NCI-H2107 treated with DMSO at 0.1 percent for 48 hours (cell line): Measurements from ENCODE around the gene SKOR1.

Source experiments
- DNase-seq: peaks from one replicate; lab custom pipeline; 2025; ENCODE audit not compliant: unreplicated experiment; lab: John Stamatoyannopoulos, UW

SKOR1 gene

DNA sequence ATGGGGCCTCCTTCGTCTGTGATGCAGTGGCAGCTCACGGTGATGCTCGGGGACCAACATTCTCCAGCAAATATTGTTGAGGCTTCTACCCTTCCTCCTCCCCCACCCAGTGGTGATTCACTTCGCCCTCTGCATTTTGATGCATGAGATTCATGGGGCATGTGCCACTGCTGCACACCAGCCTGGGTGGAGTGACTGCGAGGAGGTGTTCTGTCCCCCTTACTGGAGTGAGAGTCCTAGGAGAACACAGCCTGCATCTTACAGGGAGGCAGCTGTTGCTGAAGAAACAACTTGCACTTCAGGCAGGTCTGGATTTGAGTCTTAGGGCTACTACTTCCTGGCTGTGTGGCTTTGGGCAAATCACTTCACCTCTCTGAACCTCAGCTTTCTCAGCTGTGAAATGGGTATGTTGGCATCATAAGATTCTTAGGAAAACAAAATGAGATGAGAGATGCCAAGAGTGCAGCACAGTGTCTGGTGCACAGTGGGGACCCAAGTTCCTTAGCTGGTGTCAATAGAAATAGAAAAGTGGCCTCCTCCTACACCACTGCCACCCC is 10.2 kb upstream of the SKOR1 start:
- DNase-seq = no peak

DNA sequence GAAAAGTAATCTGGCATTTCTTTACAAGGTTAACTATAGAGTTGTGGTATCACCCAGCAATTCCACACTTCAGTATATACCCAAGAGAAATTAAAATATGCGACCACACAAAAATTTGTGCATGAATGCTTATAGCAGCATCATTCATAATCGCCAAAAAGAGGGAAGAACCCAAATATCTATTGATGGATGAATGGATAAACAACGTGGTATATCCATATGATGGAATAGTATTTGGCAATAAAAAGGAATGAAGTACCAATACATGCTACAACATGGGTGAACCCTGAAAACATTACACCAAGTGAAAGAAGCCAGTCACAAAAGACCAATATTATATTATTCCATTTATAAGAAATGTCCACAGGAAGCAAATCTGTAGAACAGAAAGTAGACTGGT is 8.6 kb upstream of the SKOR1 start:
- DNase-seq = no peak

DNA sequence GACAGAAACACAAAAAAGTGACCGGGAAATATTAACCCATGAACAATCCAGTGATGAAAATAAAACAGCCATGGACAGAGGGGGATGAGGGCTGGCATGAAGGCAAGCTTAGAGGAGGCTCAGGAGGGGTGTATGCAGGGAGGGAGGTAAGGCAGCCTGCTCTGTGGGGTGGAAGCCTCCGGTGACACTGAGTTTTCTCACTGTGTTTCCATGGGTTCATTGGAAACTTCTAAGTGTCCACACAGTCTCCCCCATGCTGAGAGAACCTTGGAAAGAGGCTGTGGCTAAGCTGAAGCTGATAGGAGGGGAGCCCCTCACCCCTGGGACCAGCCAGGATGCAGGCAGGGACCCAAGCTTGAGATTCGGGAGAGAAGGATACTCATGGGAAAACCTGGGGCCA is 6.8 kb upstream of the SKOR1 start:
- DNase-seq = no peak

DNA sequence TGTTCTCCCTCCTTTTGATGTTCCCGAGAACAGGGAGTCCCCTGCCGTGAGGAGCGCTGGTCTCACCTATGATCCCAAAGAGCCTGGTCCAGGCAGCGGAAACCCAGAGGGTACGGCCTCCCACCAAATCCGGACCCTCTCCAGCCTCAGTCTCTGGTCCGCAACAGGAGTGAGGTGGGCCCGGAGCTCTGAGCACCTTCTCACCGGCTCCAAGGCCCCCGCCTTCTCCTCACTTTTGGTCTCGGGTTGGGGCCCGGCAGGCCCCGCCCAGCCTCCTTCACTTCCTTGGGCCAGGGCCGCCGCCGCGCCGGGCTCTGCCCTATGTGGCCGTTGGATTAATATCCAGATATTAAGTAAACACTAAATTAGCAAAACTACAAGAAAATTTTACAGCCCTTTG is 5.7 kb upstream of the SKOR1 start:
- no peak for DNase-seq

DNA sequence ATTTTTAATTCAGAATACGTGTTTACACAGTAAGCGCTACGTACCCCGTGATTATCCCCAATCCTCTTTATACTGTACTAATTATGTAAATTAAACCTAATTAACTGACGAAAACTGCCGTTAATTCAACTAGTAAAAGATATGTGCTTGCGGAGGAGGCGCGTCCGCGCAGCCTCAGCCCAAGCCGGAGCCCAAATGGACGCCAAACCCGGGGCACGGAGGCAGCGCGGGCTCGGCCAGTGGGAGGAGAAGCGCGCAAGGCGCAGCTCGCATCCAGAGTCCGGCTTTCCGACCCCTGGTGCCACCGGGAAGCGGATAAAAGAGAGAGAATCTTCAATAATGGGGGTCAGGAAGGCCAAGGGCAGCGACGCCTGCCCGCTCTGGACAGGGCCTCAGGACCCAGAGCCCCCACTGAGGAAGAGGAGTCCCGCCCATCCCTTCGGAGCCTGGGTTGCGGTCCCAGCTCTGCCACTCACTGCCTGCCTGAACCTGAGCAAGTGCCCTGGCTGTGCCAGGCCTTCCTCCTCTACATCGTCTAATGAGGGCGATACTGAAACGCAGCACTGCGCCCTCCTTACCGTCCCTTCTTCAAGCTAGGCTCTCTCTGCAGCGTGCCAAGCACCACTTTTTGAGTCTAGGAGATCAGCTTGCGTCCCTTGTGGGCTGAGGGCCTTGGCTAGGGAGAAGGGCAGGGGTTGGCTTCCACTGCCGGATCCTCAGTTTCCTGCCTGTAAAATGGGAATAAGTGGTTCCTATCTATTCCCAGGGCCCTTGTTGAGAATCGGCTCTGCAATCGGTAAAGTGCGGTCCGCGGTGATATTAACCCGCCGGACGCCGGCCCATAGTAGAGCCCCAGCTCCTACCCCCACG is 5.0 kb upstream of the SKOR1 start:
- no peak for DNase-seq

DNA sequence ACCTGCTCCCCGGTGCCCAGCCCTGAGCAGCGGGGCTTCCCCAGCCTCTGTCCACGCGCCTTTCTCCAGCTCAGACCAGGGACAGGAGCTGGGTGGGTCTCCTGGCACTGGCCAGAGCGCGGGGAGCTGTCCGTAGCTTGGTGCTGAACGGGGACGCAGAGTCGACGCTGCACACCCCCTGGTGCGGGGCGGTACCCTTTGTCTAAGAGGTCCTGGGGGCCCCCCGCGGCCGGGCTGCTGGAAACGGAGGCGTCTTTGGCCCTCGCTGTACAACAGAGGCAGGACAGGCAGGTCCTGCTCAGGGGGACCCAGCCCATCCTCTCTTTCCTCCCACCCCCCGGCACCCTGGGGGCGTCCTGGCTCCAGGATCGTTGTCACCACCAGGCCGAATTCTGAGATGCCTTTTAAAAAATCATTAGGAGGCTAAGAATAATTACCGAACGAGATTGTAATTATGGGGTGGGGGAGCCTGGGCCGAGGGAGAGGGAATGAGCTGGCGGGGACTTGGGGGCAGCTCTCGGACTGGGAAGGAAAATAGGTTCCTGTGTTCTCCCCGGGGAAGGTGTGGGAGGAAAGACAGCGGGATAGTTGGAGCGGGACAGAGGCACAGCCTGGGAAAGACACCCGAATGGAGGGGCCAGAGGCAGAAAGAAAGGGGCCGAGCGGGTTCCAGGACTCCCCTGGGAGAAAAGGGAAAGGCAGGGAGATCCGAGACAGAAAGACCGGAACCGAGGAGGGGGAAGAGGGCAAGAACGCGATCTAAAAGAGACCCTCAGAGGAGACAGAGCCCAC is 4.1 kb upstream of the SKOR1 start:
- DNase-seq = no peak

DNA sequence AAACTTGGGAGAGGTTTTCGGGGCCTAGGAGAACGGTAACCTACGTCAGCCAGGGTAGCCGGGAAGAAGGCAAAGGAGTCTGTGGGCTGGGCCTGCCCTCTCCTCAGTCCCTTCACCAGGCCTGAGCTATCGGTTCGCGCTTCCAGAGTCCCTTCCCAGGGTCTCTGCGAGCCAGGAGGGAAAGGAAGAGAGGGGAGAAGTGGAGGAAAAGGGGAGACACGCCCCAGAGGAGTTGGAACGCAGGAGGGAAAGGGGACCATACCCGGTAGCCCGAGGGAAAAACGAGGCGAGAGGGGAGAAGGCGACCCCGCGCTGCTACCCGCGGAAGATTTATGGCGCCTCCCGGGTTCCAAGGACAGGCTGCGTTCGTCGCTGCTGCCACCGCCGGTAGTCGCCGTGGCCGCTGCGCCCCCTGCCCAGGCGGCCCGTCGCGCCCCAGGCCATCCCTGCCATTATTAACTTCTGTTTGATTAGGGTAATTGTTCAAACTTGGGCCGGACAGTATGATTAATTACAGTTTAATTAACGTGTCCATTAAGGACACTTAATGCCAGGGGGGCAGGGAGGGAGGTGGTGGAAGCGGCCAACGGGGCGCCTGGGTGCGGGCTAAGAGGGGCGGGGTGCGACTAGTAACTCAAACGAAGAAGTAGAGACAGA is 3.4 kb upstream of the SKOR1 start:
- no peak for DNase-seq

DNA sequence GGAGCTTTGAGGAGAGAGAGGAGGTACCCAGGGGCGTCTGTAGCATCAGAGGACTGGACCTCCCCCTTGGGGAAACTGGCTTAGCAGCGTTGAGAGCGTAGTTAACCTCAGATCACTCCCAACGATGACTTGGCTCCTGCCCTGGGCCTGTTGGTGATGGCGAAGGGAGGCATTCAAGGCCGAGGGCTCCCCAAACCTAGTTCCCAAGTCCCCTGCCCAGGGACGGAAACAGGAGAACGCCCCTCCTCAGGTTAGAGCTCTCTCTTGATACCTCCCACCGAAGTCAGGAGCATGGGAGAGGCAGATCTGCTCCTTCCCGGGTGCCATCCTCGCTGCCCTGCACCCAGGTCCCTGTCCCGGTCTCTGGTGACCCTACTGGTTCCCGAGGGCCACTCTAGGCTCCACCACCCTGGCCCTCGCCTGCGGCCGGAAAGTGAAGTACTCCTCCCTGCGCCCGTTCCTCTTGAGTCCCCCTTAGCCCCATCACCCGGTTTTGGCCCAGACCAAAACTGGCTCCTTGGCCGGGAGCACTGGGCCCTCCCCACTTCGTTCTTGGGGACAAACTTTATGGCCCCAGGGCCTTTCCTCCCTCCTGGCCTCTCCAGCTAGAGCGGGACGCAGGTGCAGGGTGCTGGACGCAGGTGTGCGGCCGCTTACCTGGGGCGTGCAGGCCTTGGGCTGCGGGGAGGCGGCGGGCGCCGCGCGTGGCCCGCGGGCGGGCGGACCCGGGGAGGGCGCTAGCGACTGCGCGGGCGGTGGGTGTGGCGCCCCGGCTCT is 2.6 kb upstream of the SKOR1 start:
- no peak for DNase-seq

DNA sequence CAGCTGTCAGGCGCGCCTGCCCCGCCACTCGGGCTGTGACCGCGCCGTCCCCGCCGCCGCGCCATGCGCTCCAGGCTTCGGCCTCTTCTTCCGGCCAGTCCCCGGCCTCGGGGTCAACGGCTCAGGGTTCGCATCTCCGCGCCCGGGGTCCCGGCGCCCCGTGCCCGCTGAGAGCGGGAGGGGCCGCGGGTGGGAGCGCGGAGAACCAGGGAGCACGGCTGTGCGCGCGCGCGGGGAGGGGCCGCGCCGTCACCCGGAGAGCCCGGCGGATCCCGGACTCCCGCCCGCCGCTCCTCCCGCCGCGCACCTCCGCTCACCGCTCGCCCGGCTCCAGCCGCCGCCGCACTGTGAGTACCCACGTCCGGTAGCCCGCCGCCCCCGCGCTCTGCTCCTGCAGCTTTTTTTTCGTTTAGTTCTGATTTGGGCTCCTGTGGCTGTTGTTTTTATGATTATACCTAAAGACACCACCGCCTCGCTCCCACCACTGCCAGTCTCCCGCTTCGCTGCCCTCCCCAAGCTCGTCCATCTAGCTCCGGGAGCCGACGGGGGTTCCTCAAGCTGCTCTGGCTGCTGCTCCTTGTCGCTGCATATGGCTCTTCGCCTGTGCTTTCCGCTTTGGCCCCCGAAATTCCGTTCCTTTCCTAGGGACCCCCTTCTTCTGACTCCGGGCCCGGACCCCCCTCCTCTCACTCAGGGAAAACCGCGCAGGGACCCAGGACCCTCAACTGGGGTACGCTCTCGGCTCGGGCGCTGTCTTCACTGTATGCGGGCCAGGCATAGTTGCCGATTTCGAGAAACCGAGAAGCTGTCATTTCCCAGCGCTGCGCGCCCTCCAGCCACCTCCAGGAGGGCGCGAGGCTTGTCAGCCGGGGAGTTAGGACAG is 1.8 kb upstream of the SKOR1 start:
- no peak for DNase-seq

DNA sequence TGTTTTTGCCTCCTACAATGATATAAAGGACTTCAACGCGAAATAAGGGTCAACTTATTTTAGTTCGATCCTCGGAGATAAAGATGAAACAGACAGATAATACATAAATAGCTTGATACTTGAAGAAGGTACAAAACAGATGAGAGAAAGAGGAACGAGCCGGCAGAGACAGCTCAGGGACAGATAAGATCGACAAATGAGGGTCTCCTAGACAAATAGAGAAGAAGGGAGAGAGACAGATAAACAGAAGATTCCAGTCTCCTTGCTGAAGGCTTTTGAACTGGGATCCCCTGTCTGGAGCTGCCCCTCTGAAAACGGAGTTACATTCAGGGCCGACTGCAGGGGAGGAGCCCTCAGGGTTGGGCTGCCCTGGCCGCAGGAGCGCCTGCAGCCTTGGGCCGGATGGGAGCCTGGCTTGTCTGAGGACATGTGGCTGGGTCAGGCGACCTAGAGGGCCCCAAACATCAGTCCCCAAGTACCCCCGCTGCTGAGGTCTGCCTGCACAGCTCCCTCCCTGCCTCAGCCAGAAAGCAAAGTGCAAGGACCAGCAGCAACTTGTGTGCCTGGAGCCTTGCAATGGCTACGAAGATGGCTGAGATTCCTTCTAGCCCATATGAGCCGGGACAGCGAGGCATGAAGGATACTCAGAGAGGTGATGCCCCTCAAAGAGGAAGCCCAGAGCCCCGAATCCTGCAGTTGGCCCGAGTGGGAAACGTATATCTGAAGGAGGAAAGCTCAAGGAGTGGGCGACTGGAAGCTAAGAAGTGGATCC is 926 bp upstream of the SKOR1 start:
- no peak for DNase-seq

DNA sequence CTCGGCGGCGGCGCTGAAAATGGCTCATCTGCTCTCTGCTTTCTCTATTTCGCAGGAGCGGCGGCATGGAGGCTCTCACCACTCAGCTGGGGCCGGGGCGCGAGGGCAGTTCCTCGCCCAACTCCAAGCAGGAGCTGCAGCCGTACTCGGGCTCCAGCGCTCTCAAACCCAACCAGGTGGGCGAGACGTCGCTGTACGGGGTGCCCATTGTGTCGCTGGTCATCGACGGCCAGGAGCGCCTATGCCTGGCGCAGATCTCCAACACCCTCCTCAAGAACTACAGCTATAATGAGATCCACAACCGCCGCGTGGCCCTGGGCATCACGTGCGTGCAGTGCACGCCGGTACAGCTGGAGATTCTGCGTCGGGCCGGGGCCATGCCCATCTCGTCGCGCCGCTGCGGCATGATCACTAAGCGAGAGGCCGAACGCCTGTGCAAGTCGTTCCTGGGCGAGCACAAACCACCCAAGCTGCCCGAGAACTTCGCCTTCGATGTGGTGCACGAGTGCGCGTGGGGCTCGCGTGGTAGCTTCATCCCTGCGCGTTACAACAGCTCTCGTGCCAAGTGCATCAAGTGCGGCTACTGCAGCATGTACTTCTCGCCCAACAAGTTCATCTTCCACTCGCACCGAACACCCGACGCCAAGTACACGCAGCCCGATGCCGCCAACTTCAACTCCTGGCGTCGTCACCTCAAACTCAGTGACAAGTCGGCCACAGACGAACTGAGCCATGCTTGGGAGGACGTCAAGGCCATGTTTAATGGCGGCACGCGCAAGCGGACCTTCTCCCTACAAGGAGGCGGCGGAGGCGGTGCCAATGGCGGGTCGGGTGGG is 790 bp downstream of the SKOR1 start:
- no peak for DNase-seq

DNA sequence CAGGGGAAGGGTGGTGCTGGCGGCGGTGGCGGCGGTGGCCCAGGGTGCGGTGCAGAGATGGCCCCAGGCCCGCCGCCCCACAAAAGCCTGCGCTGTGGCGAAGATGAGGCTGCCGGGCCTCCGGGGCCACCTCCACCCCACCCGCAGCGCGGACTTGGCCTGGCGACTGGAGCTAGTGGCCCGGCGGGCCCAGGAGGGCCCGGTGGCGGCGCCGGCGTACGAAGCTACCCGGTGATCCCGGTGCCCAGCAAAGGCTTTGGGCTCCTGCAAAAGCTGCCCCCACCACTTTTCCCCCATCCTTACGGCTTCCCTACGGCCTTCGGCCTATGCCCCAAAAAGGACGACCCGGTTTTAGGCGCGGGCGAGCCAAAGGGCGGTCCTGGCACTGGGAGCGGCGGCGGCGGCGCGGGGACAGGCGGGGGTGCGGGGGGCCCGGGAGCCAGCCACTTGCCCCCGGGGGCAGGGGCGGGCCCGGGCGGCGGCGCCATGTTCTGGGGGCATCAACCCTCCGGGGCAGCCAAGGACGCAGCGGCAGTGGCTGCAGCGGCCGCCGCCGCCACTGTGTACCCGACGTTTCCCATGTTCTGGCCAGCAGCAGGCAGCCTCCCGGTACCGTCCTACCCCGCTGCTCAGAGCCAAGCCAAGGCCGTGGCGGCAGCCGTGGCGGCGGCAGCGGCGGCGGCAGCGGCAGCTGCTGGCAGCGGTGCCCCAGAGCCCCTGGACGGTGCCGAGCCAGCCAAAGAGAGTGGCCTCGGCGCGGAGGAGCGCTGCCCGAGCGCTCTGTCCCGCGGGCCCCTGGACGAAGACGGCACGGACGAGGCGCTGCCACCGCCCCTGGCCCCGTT is 1.6 kb downstream of the SKOR1 start:
- DNase-seq = no peak

DNA sequence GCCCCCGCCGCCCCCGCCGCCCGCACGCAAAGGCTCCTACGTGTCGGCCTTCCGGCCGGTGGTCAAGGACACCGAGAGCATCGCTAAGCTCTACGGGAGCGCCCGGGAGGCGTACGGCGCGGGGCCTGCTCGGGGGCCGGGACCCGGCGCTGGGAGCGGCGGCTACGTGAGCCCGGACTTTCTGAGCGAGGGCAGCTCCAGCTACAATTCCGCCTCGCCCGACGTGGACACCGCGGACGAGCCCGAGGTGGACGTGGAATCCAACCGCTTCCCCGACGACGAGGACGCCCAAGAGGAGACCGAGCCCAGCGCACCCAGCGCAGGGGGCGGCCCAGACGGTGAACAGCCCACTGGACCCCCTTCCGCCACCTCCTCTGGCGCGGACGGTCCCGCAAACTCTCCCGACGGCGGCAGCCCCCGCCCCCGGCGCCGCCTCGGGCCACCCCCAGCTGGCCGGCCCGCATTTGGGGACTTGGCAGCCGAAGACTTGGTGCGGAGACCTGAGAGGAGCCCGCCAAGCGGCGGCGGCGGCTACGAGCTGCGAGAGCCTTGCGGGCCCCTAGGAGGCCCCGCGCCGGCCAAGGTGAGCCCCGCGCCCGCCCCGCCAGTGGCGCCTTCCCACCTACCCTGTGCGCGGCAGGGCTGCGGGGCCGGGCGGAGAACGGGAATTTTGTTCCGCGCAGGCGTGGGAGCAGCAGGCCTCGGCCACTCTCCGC is 2.4 kb downstream of the SKOR1 start:
- no peak for DNase-seq

DNA sequence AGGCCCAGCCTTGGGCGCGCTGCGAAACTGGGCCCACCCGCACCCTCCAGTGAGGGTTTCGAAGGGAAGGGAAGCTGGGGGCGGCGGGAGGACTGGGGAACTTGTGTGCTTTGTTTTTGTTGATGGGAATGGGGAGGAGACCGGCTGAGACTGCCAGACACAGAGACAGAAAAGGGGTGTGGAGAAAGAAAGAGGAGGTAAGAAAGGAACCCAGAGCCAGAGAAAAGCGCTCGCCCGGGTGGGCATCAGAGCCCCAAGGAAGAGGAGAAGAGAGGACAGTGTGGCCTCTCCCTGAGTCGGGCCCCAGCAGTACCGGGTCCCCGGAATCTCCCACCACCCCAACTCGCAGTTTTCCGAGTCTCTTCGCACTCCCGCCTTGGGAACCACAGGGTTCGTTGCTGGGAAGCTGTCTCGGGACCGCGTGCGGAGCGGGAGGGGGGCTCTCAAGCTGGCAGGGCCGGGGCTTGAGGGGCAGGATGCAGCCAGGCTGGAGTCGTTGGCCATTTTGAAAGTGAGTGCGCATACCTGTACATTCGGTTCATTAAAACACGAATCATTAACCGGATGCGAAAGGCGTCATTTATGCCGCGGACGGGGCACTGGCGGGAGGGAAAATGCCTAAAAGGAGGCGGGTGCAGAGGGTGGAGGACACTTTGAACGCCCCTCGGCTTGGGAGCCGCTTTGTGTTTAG is 3.1 kb downstream of the SKOR1 start:
- no peak for DNase-seq

DNA sequence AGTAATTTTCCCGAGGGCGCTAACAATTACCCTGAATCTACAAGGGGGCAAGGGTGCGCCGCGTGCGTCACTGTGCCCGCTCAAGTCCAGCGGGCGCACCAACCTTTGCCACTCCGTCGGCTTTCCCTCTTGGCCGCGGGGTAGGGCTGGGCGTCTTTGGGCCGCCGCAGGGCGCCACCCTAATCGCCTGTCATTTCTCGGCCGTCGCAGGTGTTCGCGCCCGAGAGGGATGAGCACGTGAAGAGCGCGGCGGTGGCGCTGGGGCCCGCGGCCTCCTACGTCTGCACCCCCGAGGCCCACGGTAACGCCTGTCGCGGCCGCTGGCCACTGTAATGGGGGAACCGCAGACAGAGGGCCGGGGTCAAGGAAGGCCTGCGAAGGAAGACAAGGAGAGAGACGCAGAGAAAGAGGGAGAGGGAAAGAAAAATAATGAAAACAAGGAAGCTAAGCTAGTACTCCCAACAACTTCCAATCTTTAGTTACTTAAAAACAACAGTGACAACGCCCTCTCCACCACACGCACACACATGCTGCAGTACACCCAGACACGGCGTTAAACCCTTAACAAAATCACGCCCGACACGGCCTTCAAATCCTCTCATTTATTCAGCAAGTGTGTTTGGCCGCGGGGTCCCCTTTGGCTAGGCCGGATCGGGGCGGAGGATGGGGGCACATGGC is 3.8 kb downstream of the SKOR1 start:
- no peak for DNase-seq
